NCI-H2196 treated with DMSO at 0.1 percent for 48 hours (cell line): Measurements from ENCODE around the gene CFAP77.

Experiments
- DNase-seq: peaks from one replicate; lab custom pipeline; 2025; ENCODE audit not compliant: unreplicated experiment; lab: John Stamatoyannopoulos, UW

Gene CFAP77

DNA sequence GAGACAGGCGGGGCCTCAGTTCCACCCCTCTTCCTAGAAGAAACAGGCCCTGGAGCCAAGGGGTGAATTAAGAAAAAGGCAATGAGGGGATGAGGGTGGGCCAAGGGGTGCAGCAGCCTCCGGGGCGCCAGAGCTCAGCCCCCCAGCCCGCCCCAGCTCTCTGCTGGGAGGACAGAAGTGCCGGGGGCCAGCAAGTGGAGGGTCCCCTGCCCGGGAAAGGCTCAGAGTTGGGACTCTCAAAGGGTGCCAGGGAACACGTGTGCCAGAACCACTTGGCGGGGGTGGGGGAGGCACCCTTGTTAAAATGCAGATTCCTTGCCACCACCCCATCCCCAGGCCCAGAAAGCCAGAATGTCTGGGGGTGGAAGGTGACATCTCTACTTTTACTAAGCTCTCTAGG lies 104.8 kb downstream of the CFAP77 start:
- DNase-seq, result no peak

DNA sequence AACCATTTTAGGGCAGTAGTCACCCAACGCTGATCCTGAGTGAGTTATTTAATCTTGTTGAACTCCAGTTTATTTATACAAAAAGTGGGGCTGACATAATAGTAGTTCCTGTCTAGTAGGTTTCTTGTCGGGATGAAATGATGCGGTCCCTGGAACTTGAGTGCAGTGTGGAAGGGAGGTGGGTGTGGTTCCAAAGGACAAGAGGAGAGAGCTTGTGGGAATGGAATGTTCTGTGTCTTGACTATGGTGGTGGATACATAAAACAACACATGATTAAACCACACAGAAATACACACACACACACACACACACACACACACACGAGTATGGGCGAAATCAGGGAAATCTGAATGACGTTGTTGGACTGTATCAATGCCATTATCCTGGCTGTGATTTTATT lies 106.3 kb downstream of the CFAP77 start:
- no peak for DNase-seq

DNA sequence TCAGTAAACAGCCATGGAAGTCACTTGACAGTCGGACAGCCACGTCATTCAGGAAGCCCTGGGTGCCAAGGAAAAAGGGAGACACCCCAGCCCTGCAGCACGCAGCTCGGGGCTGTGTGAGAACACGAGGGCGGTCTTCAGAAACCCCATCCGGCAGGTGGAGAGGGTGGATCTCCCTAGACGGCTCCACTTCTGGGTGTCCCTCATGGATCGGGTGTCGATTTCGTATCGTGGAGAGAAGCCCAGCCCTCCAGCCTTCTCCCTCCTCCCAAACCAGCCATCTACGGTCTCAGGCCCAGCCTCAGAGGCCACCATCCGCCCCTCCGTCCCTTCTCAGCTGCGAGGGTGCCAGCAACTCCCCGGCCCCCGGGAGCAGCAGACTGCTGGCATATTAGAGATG lies 106.9 kb downstream of the CFAP77 start:
- DNase-seq, result no peak

DNA sequence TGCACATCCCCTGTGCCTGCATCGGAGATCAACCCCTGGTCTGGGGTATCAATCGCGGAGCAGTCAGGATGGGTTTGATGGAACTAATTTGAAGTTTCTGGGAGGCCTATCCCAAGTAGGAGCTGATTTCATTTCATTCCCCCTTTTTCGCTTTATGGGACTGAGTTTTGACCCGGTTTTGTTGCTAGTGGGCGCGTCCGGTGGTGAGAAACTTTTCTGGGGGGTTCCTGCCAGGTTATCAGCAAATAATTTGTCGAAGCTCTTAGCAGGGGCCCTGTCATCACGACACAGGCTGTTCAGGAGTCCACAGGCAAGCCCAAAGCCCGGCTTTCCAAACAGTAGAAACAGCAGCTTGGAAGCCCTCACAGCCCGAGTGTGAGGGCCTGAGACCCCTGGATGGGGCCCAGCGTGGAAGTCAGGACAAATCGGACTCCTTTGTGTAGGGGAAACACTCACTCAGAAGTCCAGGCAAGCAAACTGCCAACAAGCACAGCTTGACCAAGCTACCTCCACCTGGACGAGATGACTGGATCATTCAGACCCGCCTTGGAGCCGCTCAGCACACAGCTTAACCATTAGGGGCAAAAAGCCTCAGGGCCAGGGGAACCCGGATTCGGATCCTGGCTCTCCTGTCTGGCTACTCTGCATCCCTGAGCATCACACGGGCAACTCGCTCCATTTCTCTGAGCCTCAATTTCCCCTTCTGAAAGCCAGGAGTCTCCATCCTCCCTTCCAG lies 108.0 kb downstream of the CFAP77 start:
- DNase-seq, result no peak

DNA sequence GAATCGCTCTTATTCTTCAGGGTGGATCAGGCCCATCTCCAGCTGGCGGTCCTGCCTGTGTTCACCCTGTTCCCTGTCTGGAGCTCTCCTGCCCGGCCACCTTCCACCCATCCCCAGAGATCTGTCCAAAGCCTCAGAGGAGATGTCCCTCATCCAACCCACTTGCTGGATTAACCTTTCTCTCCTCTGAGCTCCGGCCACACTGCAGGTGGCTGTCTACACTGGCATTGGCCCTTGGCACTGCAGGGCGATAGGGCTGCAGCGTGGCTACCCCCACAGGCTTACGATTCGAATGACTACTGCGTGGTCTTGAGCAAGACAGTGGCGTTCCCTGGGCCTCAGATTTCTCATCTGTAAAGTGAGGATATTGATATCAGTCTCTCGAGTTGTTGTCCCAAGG lies 108.6 kb downstream of the CFAP77 start:
- DNase-seq, result no peak

DNA sequence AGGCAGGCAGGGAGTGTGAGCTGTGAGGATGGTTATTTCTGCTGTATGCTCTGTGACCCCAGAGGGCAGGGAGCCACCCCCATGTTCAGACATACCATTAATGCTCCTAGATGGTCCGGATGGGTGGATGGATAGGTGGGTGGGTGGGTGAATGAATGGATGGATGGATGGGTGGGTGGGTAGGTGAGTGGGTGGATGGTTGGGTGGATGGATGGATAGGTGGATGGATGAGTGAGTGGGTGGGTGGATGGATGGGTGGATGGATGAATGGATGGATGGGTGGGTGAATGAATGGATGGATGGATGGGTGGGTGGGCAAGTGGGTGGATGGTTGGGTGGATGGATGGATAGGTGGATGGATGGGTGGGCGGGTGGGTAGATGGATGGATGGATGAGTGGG lies 109.0 kb downstream of the CFAP77 start:
- no peak for DNase-seq

DNA sequence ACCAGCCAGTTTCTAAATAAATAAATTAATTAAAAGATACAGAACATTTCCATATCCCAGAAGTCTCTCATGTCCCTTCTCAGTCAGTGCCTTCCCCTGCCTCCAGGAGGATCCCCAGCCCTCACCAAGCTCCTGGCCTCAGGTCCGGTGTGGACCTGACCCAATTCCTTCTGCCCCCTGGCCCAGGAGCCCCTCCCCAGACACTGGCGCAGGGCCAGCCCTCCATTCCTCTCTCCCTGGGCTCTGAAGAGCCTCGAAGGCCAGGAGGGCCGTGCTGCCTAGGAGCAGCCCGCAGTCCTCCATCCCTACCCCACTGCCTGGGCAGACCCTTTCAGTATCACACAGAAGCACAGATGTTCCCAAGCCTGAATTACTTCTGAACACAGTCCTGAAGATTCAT lies 110.6 kb downstream of the CFAP77 start:
- no peak for DNase-seq

DNA sequence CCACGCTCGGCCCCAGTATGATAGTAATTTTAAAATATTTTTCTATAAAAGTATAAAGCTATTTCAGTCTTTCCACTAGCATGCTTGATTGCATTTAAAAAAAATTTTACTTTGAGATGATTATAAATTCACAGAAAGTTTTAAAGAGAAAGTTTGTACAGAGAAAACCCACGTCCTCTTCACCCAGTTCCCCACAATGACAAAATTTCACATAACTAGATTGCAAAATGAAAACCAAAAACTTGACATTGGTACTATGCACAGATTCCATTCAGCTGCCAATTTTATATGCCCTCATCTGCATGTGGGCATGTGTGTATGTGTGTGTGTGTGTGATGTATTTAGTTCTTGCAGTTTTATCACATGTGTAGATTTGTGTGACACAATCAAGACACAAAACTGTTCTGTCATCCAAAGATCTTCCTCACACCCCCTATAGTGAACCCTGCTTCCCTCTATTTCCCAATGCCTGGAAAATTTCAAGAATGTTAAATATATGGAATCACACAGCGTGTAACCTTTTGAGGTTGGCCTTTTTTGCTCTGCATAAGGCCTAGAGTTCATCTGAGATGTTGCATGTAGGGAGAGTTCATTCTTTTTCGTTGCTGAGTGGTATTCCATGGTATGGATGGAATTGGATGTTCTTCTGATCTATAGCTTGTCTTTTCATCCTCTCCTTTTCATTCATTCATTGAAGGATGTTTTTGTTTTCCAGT lies 115.5 kb downstream of the CFAP77 start:
- DNase-seq, result no peak

DNA sequence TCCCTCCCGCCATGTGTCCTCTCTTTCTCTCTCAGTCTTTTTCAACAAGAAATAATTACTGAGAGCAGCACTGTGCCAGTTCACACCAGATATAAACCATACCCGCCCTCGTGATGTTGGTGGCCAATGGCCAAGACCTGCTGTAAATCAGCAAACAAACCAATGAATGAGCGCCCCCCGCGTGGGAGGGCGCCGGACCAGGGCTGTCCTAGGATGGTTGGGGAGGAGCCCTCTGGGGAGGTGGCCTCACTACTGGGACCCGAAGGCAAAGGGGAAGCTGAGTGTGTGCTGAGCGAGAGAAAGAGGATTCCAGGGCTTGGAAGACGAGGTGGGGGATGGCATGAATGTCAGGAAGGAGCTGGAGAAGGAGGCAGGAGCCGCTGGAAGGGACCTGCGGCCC lies 121.2 kb downstream of the CFAP77 start:
- DNase-seq, result no peak

DNA sequence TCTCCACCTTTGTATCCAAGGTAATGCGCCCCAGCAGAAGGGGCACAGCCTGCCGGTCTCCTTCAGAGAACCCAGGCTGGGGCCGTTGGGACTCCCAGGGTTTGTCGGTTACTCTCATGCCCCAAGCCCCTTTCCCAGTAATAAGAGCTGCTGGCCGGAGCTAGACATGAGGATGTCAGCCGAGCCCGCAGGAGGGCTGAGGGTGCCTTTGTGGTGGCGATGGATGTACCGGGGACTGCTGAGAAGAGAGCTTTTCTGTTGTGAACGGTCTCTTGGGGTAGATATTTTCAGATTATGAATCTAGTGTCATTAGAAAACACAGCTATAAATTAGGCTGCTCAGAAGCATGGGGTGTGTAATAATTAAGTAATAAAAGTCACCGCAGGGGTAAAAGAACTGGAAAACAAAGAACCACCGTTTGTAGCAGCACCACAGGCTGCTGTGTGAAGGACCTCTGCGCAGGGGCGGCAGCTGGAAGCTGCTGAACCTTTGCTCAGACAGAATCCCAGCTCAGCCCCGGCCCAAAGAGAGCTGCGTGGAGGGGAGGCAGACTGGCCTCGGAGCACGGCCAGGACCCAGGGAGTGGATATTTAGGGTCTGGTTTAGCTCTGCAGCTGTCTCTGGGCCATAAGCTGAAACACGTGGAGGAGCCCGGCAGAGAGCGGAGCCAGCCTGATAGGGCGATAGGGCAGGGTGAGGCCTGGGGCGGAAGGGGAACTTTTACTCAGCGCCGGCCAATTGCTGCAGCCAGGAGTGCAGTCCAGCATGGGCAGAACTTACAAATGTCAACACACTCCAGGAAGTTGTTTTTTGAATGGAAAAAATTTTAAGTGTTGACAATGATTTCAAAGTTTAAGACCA lies 121.9 kb downstream of the CFAP77 start:
- no peak for DNase-seq

DNA sequence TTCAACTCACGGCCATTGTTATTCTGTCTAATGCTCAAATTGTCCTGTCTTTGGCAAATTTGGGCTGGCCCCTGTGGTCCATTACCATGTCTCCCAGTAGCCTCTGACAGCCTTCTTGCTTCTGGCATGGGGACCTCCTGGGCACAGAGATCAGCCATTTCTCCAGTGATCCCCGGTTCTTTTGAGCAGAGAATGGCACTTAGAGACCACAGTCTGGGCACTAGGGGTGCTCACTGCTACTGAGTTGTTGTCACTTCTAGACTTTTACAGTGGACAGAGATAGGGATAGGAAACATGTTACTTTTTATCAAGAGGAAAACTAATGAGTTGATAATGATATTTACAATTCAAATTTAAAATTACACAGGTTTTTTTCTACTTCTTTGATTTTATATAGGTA lies 124.8 kb downstream of the CFAP77 start:
- no peak for DNase-seq

DNA sequence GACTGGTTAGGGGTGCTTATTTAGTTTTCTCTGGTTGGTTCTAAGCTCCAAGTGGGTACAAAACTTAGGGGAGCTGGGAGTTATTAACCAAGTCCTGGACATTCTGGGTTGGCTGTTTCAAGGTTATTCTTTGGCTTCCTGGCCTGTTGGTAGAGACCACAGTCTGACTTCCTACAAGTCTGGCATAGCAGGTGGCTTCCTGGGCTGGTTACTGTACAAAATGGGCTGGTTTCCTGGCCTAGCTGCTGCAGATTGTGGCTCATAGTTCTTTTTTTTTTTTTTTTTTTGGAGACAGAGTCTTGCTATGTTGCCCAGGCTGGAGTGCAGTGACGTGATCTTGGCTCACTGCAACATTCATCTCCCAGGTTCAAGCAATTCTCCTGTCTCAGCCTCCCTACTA lies 126.1 kb downstream of the CFAP77 start:
- no peak for DNase-seq

DNA sequence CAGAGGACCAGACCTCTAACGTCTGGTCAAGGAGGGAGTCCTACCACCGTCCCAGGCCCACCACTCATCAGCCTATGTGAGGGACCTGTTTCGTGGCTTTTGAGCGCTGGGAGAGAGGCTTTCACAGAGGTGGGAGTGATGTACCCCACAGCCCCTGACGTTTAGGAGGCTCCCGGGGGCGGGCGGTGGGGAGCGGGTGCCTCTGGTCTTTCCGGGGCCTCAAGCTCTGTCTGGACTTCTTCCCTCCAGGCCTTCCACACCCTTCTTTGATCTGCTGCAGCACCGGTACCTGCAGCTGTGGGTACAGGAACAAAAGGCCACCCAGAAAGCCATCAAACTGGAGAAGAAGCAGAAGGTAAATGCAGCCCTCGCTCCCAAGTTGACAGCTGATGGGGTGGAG lies 127.3 kb downstream of the CFAP77 start:
- no peak for DNase-seq

DNA sequence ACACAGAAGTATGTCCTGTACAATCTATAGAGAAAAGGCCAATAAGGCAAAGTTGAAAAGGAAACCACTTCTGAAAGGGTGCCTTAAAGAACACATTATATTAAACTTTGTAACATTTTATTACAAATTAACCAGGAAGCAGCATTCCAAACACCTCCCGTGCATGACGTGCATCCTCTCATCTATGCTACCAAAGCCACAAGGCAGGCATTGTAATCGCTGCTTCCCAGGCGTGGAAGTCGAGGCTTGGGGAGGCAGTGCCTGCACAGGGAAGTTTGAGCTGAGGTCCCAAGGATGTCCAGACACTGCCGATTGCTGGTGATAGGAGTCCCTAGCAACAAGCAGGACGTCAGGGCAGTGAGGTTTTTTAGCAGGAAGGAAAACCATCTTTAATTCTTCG lies 128.1 kb downstream of the CFAP77 start:
- DNase-seq, result no peak

DNA sequence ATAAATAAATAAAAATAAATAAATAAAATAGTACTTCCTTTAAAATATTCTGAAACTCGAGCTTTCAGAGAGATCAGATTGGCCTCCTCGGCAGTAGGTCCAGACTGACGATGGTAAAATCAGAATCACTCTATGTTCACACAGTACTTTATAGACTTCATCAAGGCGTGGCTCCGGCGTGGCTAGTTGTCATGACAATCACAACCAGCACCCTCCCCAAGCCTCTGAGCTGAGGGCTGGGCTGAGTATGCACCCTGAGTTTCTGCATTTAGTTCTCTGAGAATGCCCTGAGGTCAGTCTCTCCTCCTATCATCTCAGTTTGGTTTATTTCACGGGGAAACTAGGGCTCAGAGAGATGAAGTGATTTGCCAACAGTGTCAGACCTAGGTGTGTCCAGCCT lies 129.1 kb downstream of the CFAP77 start:
- no peak for DNase-seq

DNA sequence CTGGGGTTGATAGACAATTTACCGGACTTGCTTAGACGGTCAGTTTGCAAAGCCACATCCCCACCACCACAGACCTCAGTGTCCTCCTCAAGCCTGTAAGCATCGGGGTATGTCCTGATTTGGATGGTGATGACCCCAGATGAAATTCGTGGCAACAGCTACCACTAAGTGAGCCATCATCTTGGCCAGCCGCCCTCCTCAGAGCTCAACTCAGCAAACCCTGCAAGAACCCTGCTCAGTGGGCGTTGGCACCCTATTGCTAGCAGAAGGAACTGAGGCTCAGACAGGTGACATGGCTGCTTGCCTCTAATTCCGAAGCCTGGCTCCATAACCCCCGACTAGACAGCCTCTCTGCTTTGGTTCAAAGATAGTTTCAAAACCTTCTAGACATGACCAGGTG lies 131.0 kb downstream of the CFAP77 start:
- DNase-seq, result no peak

DNA sequence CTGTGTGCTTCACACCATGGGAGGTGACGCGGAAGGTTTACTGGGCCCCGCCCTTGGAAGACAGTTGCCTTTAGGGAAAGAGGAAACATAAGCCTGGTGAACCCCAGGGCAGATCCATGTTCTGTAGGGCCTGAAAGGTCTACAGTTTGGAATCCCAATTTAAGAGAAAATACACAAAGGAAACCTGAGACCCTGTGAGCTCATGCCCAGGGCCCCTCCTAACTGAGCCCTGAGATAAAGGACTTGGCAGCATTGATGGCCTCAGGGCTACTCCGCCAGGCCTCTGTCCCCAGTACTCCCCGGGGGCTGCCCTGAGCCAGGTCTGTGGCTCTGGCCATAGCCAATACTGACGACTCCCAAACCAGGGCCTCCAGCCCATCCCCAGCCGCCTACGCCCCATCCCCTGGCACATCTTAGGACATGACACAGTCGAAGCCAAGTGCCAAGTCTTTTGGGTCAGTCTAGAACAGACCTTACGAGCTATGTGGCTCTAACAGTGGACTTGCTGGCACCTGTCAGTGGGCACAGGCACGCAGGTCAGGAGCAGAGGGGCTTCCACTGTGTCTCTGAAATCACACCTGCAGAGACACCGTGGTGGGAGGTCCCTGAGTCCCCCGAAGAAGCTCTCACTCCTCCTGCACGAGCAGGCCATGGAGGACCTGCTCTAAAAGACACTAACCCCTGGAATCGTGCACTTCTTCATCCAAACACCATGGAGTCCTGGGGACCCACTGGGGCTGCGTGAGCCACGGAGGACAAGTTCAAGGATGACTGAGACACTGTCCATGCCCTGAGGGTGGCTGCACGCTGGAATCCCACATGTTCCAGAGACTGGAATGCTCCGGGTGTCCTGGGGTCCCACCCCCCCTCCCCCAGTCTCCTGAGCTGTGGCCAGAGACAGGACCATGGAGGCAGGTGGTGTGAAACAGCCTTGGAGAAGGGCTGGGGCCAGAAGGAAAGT lies 132.1 kb downstream of the CFAP77 start:
- no peak for DNase-seq

DNA sequence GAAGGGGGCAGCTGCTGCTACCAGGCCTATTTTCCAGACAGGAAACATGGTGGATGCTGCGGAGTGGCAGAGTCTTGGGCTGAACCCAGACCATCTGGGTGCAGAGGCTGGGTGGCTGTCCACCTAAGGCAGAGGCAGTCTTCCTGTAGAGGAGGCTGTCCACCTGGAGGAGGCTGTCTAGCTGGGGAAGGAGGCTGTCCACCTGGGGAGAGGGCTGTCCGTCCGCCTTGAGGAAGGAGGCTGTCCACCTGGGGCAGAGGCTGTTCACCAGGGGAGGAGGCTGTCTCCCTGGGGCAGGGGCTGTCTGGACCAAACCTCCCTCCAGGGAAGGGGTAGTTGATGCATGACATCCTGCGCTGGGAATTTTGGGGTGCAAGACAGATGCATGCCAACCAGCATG lies 133.2 kb downstream of the CFAP77 start:
- no peak for DNase-seq

DNA sequence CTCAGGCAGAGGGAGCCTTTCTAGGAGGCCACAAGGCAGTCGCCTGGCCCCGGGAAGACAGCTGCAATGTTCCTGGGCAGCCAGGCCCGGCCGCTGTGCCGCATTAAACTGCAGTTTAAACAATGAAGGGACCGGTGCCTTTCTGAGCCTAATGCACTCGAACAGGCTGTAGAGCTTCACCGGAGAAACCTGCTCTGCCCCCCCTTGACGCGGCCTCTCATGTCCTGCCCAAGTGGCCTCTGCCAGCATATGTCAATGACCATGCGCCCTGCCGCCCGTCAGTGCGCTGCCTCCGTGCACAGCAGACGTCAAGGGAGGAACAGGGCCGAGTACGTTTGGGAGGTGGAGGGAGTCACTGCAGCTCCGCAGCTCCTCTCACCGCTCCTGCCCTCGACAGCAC lies 133.9 kb downstream of the CFAP77 start:
- DNase-seq, result no peak

DNA sequence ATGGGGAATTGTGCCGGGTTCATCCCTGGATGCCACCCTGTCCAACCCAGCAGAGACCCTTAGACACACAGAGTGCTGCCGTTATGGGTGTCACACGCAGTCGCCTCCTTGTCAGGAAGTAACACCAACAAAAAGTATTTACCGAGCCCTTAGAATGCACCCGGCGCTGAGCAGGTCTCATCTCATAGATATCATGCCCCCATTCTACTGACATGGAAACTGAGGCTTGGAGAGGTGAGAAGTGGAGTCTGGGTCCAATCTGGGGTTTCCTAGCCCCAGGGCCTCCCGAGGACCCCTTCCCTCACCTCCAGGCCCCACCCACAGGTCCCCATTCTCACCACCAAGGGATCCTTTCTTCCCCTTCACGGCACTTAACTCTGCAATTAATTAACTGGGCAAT lies 135.6 kb downstream of the CFAP77 start:
- no peak for DNase-seq
